ENCODE measurements around the gene NPFFR1. TPM values are rescaled to one million over a fixed set of nuclear protein-coding genes. Genes with fewer than 3 reads are reported as not detected.

NPFFR1 gene
- total and polyA plus RNA-seq, 10 of the 15 experiments (the other 5 are each of a cell fraction or from before 2014, with no cell fraction given), result 0.03 TPM; not detected in 9

DNA sequence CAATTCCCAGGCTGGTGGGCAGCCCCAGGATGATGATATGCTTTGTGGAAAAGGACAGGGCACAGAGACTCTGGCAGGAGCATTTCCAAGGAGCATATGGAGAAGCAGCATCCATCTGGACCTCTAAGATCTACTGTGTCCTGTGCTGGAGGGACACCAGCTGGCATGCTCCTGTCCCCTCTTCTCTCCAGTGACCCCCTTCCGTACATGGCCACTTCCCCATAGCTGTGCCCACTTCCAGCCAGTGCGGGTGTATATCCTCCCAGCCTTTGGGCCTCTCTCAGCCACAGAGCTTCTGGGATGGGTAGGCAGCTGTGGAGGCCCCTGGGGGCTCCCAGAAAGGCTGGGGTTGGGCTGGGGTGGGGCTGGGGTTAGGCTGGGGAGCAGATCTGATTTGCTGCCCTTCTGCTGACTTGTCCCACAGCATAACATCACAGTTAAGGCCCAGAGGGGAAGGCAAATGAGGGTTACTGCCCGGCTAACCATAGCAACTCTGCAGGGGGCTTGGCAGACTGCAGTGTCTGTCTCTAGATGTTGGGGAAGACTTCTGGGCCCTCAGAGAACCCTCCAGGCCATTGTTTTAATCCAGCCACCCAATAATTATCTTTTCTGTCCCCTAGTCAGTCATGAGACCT lies 6.3 kb downstream of the NPFFR1 start:
- no peak for ATAC-seq
- intact Hi-C loops (cut with micrococcal nuclease; ENCODE audit: unreplicated experiment) (no loop called here), in situ Hi-C loops (cut with MboI) (no loop called here)
- ChIA-PET SMC1A (ENCODE audit: uncharacterized antibody, unreplicated experiment) (interaction anchor here (1.1 to 9.3 kb wide), 5 partner anchors 11 to 83 kb away, joined by 3 to 59 read pairs (median 10); no protein-coding TSS in a partner anchor), CTCF (interaction anchor here (2.1 to 18.7 kb wide), 3 partner anchors 12 to 76 kb away, joined by 7 to 756 read pairs (median 8); no protein-coding TSS in a partner anchor), RAD21 (ENCODE audit: unreplicated experiment) (interaction anchor here (1.1 to 8.2 kb wide), 3 partner anchors 56 to 86 kb away, joined by 3 to 90 read pairs (median 6); no protein-coding TSS in a partner anchor), POLR2A (interaction anchor here (0.6 to 2.0 kb wide), 2 partner anchors 15 to 293 kb away, joined by 5 to 8 read pairs; no protein-coding TSS in a partner anchor)
- no peaks in the 10 kb centered on the region for H4K20me1 ChIP-seq (ENCODE audit: control insufficient read depth, insufficient read depth)
- H3K27ac ChIP-seq (ENCODE audit: control insufficient read depth, insufficient read depth), result no peak overlapping the region
- no peak overlapping the region for H3K4me2 ChIP-seq (ENCODE audit: control insufficient read depth, insufficient read depth)
- BruUV-seq (replicated peaks), result no TSS peak
- H3K9me3 ChIP-seq (replicated peaks; ENCODE audit: control insufficient read depth, insufficient read depth, low read length), result no peaks in the 10 kb centered on the region; the same call in 2 of the 3 replicates
- no peak overlapping the region for H3K9ac ChIP-seq (ENCODE audit: control insufficient read depth, insufficient read depth, low read length)
- no peak for DNase-seq (ENCODE audit: low read depth, low spot score)
- no peak overlapping the region for H2AFZ ChIP-seq (ENCODE audit: control insufficient read depth, low read depth, low read length)
- H3K36me3 ChIP-seq (ENCODE audit: control insufficient read depth in 2 of 2, insufficient read depth in 2 of 2, low read length in 1 of 2), result no peaks in the 10 kb centered on the region
- peaks cover 13% of the 10 kb centered on the region for H3K4me1 ChIP-seq (ENCODE audit: control insufficient read depth, insufficient read depth, low read length)
- H3K27me3 ChIP-seq (replicated peaks in 1 of 2; ENCODE audit: control insufficient read depth in 2 of 2, insufficient read depth in 2 of 2, low read length in 1 of 2), result peaks cover 0 to 1% of the 10 kb centered on the region in 2 experiments; a peak in 1 of 4 replicates
- no peak for FAIRE-seq
- H3K4me3 ChIP-seq, result no peak overlapping the region
- TF ChIP-seq, protein P1, sequence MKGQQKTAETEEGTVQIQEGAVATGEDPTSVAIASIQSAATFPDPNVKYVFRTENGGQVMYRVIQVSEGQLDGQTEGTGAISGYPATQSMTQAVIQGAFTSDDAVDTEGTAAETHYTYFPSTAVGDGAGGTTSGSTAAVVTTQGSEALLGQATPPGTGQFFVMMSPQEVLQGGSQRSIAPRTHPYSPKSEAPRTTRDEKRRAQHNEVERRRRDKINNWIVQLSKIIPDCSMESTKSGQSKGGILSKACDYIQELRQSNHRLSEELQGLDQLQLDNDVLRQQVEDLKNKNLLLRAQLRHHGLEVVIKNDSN (IDR thresholded peaks at IDR 0.05; ENCODE audit: borderline replicate concordance, extremely low read length, insufficient read depth, low read depth, low read length), result no peak
- TF ChIP-seq PRDM15 (CRISPR knock-in tag; IDR thresholded peaks at IDR 0.05) (no peak), RUNX3 (IDR thresholded peaks at IDR 0.05; ENCODE audit: low read length) (no peak), NR2C1 (IDR thresholded peaks at IDR 0.05) (no peak), TARDBP (IDR thresholded peaks at IDR 0.05; ENCODE audit: borderline replicate concordance) (no peak), ZNF622 (IDR thresholded peaks at IDR 0.05) (no peak), ZSCAN29 (IDR thresholded peaks at IDR 0.05) (no peak), FOXK2 (IDR thresholded peaks at IDR 0.05) (no peak), HDGF (IDR thresholded peaks at IDR 0.05) (no peak), NFYB (IDR thresholded peaks at IDR 0.05; ENCODE audit: insufficient read depth, low read depth, low read length) (no peak)
- no peaks in the 10 kb centered on the region for H3K79me2 ChIP-seq (ENCODE audit: control insufficient read depth, insufficient read depth, low read length)
- WGBS (ENCODE audit: insufficient coverage, insufficient replicate concordance, low lambda C conversion rate, missing lambda C conversion rate), result 38% methylated on average over 3 of the region's 3 CpGs
